ENCODE measurements around the gene HUNK.

The HUNK gene

GRCh38 chr21:31872072-31872451 is 758 bp upstream of the HUNK start:
- H3K4me3 ChIP-seq (replicated peaks; ENCODE audit: low read depth, low read length), result no peak overlapping the region
- no peaks in the 10 kb centered on the region for H3K36me3 ChIP-seq (ENCODE audit: control insufficient read depth, insufficient read depth, low read length)
- peaks cover 6% of the 10 kb centered on the region; the same call in 1 of the 2 replicates for H3K27me3 ChIP-seq (replicated peaks; ENCODE audit: control insufficient read depth, insufficient read depth, low read length)
- no peak for DNase-seq (ENCODE audit: extremely low read depth, insufficient read length)
- TF ChIP-seq CTCF (IDR thresholded peaks at IDR 0.05; ENCODE audit: insufficient read depth, low read length, poor library complexity, severe bottlenecking), result no peak

GRCh38 chr21:31873275-31873695 is 465 bp downstream of the HUNK start:
- no peak for DNase-seq (ENCODE audit: extremely low read depth, insufficient read length)
- Histone ChIP-seq H3K27me3 (replicated peaks; ENCODE audit: control insufficient read depth, insufficient read depth, low read length) (peaks cover 6% of the 10 kb centered on the region; the same call in 1 of the 2 replicates), H3K36me3 (ENCODE audit: control insufficient read depth, insufficient read depth, low read length) (no peaks in the 10 kb centered on the region), H3K4me3 (replicated peaks; ENCODE audit: low read depth, low read length) (peak overlapping the region; percentile 47)
- TF ChIP-seq CTCF (IDR thresholded peaks at IDR 0.05; ENCODE audit: insufficient read depth, low read length, poor library complexity, severe bottlenecking), result no peak

DNA sequence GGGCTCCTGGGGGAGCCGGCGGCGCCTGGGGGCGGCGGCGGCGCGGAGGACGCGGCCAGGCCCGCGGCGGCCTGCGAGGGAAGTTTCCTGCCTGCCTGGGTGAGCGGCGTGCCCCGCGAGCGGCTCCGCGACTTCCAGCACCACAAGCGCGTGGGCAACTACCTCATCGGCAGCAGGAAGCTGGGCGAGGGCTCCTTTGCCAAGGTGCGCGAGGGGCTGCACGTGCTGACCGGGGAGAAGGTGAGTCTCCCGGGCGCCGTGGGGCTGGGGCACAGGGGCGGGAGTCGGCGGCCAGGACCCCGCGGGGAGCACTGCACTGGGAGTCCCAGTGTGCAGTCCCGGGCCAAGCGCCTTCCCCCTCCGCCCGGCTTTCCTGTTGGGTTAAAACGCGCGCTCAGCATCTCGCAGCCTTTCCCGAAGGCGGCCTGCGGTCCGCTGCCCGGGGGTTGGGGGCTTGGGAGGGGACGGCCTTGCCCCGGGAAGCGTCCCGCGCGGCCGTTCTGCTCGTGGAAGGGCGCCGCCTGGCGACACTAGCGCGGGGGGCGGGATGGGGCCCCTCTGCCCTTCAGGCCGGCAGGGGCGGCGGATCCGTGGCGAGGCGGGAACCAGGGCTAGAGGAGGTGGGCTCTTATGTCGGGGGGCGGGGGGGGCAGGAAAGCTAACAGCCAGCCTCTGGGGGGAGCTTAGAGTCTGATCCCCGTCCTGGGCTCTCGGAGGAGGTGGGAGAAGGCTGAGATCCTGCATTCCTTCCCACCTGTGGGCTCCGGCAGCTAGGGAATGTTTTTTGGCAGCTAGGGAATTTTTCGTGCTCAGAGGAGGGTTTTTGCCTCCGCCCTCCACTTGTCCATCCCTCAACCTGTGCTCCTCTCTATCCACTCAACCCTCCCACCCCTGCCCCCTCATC is 1.1 kb downstream of the HUNK start:
- peak; percentile 22 for DNase-seq (ENCODE audit: extremely low read depth, insufficient read length)
- H3K36me3 ChIP-seq (ENCODE audit: control insufficient read depth, insufficient read depth, low read length), result no peaks in the 10 kb centered on the region
- peak; percentile 44 for TF ChIP-seq CTCF (IDR thresholded peaks at IDR 0.05; ENCODE audit: insufficient read depth, low read length, poor library complexity, severe bottlenecking)
- H3K4me3 ChIP-seq (replicated peaks; ENCODE audit: low read depth, low read length), result no peak overlapping the region; the same call in 1 of the 2 replicates
- H3K27me3 ChIP-seq (replicated peaks; ENCODE audit: control insufficient read depth, insufficient read depth, low read length), result peaks cover 6% of the 10 kb centered on the region; the same call in 1 of the 2 replicates

GRCh38 chr21:31874812-31875212 is 2.0 kb downstream of the HUNK start:
- no peak overlapping the region for H3K4me3 ChIP-seq (replicated peaks; ENCODE audit: low read depth, low read length)
- no peak for DNase-seq (ENCODE audit: extremely low read depth, insufficient read length)
- H3K27me3 ChIP-seq (replicated peaks; ENCODE audit: control insufficient read depth, insufficient read depth, low read length), result peaks cover 6% of the 10 kb centered on the region
- TF ChIP-seq CTCF (IDR thresholded peaks at IDR 0.05; ENCODE audit: insufficient read depth, low read length, poor library complexity, severe bottlenecking), result no peak
- no peaks in the 10 kb centered on the region for H3K36me3 ChIP-seq (ENCODE audit: control insufficient read depth, insufficient read depth, low read length)

GRCh38 chr21:31875496-31876015 is 2.7 kb downstream of the HUNK start:
- Histone ChIP-seq H3K27me3 (replicated peaks; ENCODE audit: control insufficient read depth, insufficient read depth, low read length) (peaks cover 6% of the 10 kb centered on the region), H3K4me3 (replicated peaks; ENCODE audit: low read depth, low read length) (no peak overlapping the region), H3K36me3 (ENCODE audit: control insufficient read depth, insufficient read depth, low read length) (no peaks in the 10 kb centered on the region)
- DNase-seq (ENCODE audit: extremely low read depth, insufficient read length), result no peak
- TF ChIP-seq CTCF (IDR thresholded peaks at IDR 0.05; ENCODE audit: insufficient read depth, low read length, poor library complexity, severe bottlenecking), result no peak
